ENCODE data around the gene TNNT3.

GRCh38 chr11:1916986-1917522 is 2.4 kb upstream of the TNNT3 start:
- no peak for TF ChIP-seq CTCF (IDR thresholded peaks at IDR 0.05)
- TF ChIP-seq POLR2A (IDR thresholded peaks at IDR 0.05), result no peak

Data from heart left ventricle (tissue), 13 donors.